ENCODE data around the gene SH3BP2.

The SH3BP2 gene

DNA sequence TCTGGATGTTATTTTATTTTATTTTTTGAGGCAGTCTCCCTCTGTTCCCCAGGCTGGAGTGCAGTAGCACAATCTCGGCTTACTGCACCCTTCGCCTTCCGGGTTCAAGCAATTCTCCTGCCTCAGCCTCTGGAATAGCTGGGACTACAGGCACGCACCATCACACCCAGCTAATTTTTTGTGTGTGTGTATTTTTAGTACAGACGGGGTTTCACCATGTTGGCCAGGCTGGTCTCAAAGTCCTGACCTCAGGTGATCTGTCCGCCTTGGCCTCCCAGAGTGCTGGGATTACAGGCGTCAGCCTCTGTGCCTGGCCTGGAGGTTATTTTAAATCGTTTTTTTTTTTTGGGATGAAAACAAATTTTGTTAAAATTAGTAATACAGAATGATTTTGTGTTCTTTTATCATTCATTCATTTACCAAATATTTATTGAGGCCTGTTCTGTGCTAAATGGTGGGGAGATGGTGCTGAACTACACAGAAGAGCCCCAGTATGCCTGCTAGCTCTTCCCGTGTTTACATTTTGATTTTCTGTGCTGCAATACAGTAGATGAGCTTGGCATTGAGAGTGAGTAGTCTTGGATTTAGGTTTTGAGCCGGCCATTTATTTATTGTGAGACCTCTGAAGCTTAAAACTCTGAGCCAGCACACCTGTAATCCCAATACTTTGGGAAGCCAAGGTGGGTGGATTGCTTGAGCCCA, 73.4 kb downstream of the SH3BP2 start:
- Histone ChIP-seq H3K4me1 (ENCODE audit: control insufficient read depth, insufficient read depth, low read length) (peaks cover 33% of the 10 kb centered on the region), H3K4me3 (ENCODE audit: low read depth, low read length) (no peak overlapping the region), H3K27me3 (ENCODE audit: control insufficient read depth, insufficient read depth, low read length) (no peaks in the 10 kb centered on the region), H3K9ac (ENCODE audit: low read depth, low read length) (no peak overlapping the region), H3K36me3 (ENCODE audit: control insufficient read depth, insufficient read depth, low read length) (no peaks in the 10 kb centered on the region), H3K9me3 (ENCODE audit: control insufficient read depth, insufficient read depth, low read length) (no peaks in the 10 kb centered on the region)

DNA sequence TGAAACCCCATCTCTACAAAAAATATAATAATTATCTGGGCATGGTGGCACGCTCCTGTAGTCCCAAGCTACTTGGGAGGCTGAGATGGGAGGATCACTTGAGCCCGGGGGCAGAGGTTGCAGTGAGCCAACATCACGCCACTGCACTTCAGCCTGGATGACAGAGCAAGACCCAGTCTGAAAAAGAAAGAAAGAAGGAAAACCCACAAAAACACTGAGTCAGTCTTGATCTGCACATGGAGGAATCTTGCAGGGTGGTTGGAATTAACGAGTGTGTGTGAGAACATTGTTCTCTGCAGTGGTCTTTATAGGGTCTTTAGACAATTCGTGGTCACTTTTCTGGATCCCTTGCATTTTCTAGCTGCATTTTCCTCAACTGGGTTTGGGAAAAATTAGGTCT, 74.0 kb downstream of the SH3BP2 start:
- Histone ChIP-seq H3K4me1 (ENCODE audit: control insufficient read depth, insufficient read depth, low read length) (peaks cover 30% of the 10 kb centered on the region), H3K9me3 (ENCODE audit: control insufficient read depth, insufficient read depth, low read length) (no peaks in the 10 kb centered on the region), H3K27me3 (ENCODE audit: control insufficient read depth, insufficient read depth, low read length) (no peaks in the 10 kb centered on the region), H3K9ac (ENCODE audit: low read depth, low read length) (peak overlapping the region; percentile 6), H3K36me3 (ENCODE audit: control insufficient read depth, insufficient read depth, low read length) (no peaks in the 10 kb centered on the region), H3K4me3 (ENCODE audit: low read depth, low read length) (no peak overlapping the region)

DNA sequence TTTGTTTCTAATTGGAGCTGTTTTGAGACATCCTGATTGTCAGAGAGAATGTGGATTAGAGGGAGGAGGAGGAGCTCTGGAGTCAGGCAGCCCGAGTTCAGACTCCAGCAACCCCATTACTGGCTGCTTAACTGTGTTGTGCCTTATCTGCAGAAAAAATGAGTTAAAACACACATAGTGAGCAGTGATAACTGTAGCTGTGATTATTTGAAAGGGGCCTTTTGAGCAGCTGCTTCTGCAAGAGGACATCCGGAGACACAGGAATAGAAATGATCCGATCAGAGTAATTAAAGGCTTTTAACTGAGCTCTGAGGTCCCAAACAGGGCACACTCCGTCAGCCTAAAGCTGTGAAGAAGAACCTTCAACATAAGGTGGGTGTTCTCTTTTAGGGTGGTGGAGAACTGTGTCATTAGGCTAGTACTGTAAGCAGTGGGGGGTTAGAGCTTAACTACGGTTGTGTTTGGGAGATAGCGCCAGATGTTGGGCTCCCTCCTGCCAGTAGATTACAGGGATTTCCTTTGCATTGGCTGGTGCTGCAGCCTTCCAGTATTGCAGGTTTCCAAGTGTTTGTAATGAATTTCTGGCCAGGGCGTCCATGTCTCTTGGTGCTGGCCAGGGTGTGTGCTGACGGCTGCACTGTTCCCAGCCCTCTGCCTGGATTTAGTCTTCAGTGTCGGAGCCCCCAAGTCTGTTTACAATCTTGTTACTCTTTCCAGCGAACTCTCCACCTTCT, 75.0 kb downstream of the SH3BP2 start:
- Histone ChIP-seq H3K36me3 (ENCODE audit: control insufficient read depth, insufficient read depth, low read length) (no peaks in the 10 kb centered on the region), H3K9ac (ENCODE audit: low read depth, low read length) (no peak overlapping the region), H3K4me3 (ENCODE audit: low read depth, low read length) (no peak overlapping the region), H3K4me1 (ENCODE audit: control insufficient read depth, insufficient read depth, low read length) (peaks cover 21% of the 10 kb centered on the region), H3K9me3 (ENCODE audit: control insufficient read depth, insufficient read depth, low read length) (no peaks in the 10 kb centered on the region), H3K27me3 (ENCODE audit: control insufficient read depth, insufficient read depth, low read length) (no peaks in the 10 kb centered on the region)

DNA sequence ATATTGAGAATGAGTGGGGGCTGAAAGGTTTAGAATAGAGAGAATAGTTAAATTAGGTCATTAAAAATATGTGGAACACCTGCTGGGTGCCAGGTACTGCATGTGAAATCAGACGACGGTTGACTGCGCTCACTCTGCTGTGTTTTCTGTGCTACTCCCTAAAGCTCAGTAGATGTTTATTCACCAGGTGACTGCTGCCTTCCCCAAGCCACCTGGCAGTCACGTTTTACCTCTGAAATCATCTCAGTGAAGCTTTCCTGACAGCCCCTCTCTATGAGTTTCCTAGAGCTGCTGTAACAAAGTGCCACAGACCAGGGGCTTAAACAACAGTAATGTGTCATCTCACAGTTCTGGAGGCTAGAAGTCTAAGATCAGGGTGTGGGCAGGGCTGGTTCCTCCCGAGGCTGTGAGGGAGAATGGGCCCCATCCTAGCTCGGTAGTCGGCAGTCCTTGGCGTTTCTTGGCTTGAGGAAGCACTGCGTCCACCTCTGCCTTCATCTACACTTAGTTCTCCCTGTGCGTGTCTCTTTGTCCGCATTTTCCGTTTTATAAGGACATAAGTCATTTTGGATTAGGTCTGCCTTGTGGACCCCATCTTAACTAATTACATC, 76.1 kb downstream of the SH3BP2 start:
- Histone ChIP-seq H3K4me1 (ENCODE audit: control insufficient read depth, insufficient read depth, low read length) (peaks cover 21% of the 10 kb centered on the region), H3K9ac (ENCODE audit: low read depth, low read length) (no peak overlapping the region), H3K27me3 (ENCODE audit: control insufficient read depth, insufficient read depth, low read length) (no peaks in the 10 kb centered on the region), H3K36me3 (ENCODE audit: control insufficient read depth, insufficient read depth, low read length) (no peaks in the 10 kb centered on the region), H3K9me3 (ENCODE audit: control insufficient read depth, insufficient read depth, low read length) (no peaks in the 10 kb centered on the region), H3K4me3 (ENCODE audit: low read depth, low read length) (no peak overlapping the region)

DNA sequence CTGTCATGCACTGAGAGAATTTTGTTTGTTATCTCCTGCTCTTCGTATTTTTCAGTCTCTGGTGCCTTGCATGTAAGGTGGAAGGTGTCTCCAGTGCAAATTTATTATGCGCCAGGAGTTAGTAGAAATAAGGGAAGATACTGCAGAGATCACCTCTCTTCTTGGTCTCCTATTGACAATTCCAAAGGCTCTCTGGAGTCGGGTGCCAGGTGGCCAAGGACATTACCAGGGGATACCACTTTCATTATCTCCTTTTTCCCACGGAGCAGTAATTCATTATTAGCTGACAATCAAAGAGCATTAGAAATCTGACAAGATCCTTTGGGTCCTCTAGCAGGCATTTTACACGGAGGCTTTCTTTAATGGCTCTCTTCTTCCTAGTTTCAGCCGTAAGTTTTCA, 76.8 kb downstream of the SH3BP2 start:
- Histone ChIP-seq H3K4me3 (ENCODE audit: low read depth, low read length) (no peak overlapping the region), H3K4me1 (ENCODE audit: control insufficient read depth, insufficient read depth, low read length) (peaks cover 21% of the 10 kb centered on the region), H3K27me3 (ENCODE audit: control insufficient read depth, insufficient read depth, low read length) (no peaks in the 10 kb centered on the region), H3K9me3 (ENCODE audit: control insufficient read depth, insufficient read depth, low read length) (no peaks in the 10 kb centered on the region), H3K36me3 (ENCODE audit: control insufficient read depth, insufficient read depth, low read length) (no peaks in the 10 kb centered on the region), H3K9ac (ENCODE audit: low read depth, low read length) (no peak overlapping the region)

DNA sequence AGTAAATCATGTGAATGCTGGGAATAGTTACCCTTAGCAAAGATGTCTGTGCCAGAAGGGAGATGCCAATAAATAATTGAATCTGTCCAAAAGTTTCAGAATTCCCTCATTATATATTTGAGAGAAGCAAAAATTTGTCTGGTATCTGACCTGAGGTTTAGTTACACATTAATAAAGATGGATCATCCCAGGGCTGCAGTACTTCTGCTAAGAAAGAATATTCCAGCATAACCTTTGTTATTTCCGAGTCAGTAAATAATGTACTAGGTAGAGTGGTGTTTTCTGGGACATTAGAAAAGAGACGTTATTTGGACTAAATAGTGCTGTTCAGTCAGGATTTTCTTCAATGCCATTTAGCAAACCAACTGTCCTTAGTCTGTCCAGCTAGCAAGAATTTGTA, 77.2 kb downstream of the SH3BP2 start:
- no peak overlapping the region for H3K4me3 ChIP-seq (ENCODE audit: low read depth, low read length)
- peaks cover 21% of the 10 kb centered on the region for H3K4me1 ChIP-seq (ENCODE audit: control insufficient read depth, insufficient read depth, low read length)
- no peaks in the 10 kb centered on the region for H3K36me3 ChIP-seq (ENCODE audit: control insufficient read depth, insufficient read depth, low read length)
- no peaks in the 10 kb centered on the region for H3K27me3 ChIP-seq (ENCODE audit: control insufficient read depth, insufficient read depth, low read length)
- no peak overlapping the region for H3K9ac ChIP-seq (ENCODE audit: low read depth, low read length)
- H3K9me3 ChIP-seq (ENCODE audit: control insufficient read depth, insufficient read depth, low read length) = no peaks in the 10 kb centered on the region

DNA sequence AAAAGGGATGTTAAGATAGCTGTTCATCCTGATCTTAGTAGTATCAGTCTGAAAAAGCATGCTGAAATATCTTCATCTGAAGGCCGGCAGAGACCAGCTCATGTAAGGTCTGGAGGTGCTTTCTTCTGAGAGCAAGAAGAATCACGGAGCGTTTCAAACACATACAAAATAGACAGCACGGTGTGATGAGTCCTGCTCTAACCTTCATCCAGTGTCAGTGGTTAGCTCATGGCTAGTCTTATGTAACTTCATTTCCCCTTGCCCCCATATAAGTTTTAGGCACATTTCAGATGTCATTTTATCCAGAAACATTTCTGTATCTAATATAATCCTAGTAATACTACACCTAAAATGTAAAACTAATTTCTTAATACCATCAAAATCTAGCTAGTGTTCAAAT, 78.6 kb downstream of the SH3BP2 start:
- Histone ChIP-seq H3K36me3 (ENCODE audit: control insufficient read depth, insufficient read depth, low read length) (no peaks in the 10 kb centered on the region), H3K4me1 (ENCODE audit: control insufficient read depth, insufficient read depth, low read length) (peaks cover 19% of the 10 kb centered on the region), H3K4me3 (ENCODE audit: low read depth, low read length) (no peak overlapping the region), H3K27me3 (ENCODE audit: control insufficient read depth, insufficient read depth, low read length) (no peaks in the 10 kb centered on the region), H3K9ac (ENCODE audit: low read depth, low read length) (no peak overlapping the region), H3K9me3 (ENCODE audit: control insufficient read depth, insufficient read depth, low read length) (no peaks in the 10 kb centered on the region)

DNA sequence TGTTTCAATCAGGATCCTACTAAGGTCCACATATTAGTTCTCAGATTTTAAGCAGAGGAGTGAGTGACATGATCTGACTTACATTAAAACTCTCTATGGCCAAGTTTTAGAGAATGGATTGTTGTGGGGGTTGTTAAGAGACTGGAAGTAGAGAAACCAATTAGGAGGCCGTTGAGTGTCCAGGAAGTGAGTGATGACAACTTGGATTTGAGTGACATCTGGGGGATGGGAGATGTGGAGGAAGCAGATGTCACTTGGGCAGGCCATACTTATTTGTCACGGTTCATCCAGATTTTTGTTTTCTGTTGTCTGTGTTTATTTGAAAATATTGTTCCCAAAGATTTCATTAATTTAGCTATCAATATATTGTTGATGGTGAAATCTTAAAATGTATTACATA, 79.0 kb downstream of the SH3BP2 start:
- Histone ChIP-seq H3K4me1 (ENCODE audit: control insufficient read depth, insufficient read depth, low read length) (peaks cover 19% of the 10 kb centered on the region), H3K36me3 (ENCODE audit: control insufficient read depth, insufficient read depth, low read length) (no peaks in the 10 kb centered on the region), H3K27me3 (ENCODE audit: control insufficient read depth, insufficient read depth, low read length) (no peaks in the 10 kb centered on the region)

DNA sequence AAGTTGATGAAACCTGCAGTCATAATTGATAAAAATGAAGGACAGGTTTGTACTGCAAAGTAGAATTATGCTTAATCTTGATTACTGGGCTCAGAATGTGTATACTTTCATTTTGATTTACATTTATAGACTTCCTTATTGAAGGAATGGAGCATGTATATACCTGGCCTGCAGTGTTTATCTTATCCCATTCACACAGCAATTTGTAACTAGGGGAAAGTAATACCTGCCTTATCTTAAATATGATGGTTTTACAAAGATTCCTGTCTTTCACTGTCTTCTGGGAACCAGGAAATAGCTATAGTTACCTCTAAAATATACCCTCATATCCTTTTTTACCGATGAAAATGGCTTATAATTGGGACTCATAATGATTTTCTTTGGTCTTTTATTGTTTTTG, 80.4 kb downstream of the SH3BP2 start:
- Histone ChIP-seq H3K4me1 (ENCODE audit: control insufficient read depth, insufficient read depth, low read length) (peaks cover 5% of the 10 kb centered on the region), H3K36me3 (ENCODE audit: control insufficient read depth, insufficient read depth, low read length) (no peaks in the 10 kb centered on the region), H3K9me3 (ENCODE audit: control insufficient read depth, insufficient read depth, low read length) (no peaks in the 10 kb centered on the region)

More for the DNA sequence above, 79.0 kb downstream of the SH3BP2 start:
- Histone ChIP-seq H3K4me3 (ENCODE audit: low read depth, low read length) (no peak overlapping the region), H3K9me3 (ENCODE audit: control insufficient read depth, insufficient read depth, low read length) (no peaks in the 10 kb centered on the region), H3K9ac (ENCODE audit: low read depth, low read length) (no peak overlapping the region)

DNA sequence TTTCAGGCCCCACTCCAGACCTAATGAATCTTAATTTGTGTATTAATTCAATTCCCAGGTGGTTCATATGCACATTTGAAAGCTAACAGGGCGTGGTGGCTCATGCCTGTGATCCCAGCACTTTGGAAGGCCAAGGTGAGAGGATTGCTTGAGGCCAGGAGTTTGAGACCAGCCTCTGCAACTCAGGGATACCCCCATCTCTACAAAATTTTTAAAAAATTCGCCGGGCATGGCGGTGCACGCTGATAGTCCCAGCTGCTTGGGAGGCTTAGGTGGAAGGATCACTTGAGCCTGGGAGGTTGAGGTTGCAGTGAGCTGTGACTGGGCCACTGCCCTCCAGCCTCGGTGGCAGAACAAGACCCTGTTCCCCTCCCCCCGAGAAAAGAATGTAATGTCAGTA, 82.0 kb downstream of the SH3BP2 start:
- Histone ChIP-seq H3K4me1 (ENCODE audit: control insufficient read depth, insufficient read depth, low read length) (peaks cover 3% of the 10 kb centered on the region), H3K9ac (ENCODE audit: low read depth, low read length) (no peak overlapping the region), H3K27me3 (ENCODE audit: control insufficient read depth, insufficient read depth, low read length) (no peaks in the 10 kb centered on the region), H3K4me3 (ENCODE audit: low read depth, low read length) (no peak overlapping the region), H3K36me3 (ENCODE audit: control insufficient read depth, insufficient read depth, low read length) (no peaks in the 10 kb centered on the region), H3K9me3 (ENCODE audit: control insufficient read depth, insufficient read depth, low read length) (no peaks in the 10 kb centered on the region)

More for the DNA sequence above, 80.4 kb downstream of the SH3BP2 start:
- Histone ChIP-seq H3K27me3 (ENCODE audit: control insufficient read depth, insufficient read depth, low read length) (no peaks in the 10 kb centered on the region), H3K4me3 (ENCODE audit: low read depth, low read length) (no peak overlapping the region), H3K9ac (ENCODE audit: low read depth, low read length) (no peak overlapping the region)

DNA sequence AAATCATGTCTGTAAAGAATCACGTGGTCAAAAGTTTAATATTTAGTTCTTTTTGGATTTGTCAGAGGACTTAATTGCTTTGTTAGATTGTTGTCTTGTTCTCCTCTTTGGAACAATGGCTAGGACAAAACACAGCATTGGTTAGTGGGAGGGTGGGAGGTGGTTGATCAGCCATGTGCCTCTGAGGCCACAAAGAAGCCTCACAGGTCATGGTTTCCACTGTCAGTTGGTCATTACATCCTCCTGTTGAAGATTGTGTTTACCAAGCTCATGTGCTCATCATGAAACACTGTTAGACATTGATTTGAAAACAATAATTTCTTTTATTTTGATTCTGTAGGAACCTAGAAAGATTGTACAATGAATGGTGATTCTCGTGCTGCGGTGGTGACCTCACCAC, 82.7 kb downstream of the SH3BP2 start:
- no peaks in the 10 kb centered on the region for H3K27me3 ChIP-seq (ENCODE audit: control insufficient read depth, insufficient read depth, low read length)

DNA sequence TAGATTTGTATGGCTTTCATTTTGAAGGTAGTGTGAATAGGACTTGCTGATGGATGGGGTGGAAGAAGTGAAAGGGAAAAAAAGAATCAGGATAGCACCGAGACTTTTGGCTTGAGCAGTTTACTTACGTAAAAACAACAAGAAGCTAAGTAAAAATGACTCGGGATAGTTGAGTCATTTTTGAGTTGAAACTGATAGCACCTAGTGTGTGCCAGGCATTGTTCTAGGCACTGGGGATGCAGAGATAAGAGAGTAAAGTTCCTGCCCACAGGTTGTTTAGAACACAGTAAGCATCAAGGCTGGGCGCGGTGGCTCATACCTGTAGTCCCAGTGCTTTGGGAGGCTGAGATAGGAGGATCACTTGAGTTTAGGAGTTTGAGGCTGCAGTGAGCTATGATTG, 85.5 kb downstream of the SH3BP2 start:
- Histone ChIP-seq H3K9me3 (ENCODE audit: control insufficient read depth, insufficient read depth, low read length) (no peaks in the 10 kb centered on the region), H3K9ac (ENCODE audit: low read depth, low read length) (no peak overlapping the region), H3K36me3 (ENCODE audit: control insufficient read depth, insufficient read depth, low read length) (no peaks in the 10 kb centered on the region), H3K4me1 (ENCODE audit: control insufficient read depth, insufficient read depth, low read length) (peaks cover 3% of the 10 kb centered on the region), H3K27me3 (ENCODE audit: control insufficient read depth, insufficient read depth, low read length) (no peaks in the 10 kb centered on the region), H3K4me3 (ENCODE audit: low read depth, low read length) (no peak overlapping the region)

More for the DNA sequence above, 82.7 kb downstream of the SH3BP2 start:
- Histone ChIP-seq H3K4me1 (ENCODE audit: control insufficient read depth, insufficient read depth, low read length) (peaks cover 3% of the 10 kb centered on the region), H3K9me3 (ENCODE audit: control insufficient read depth, insufficient read depth, low read length) (no peaks in the 10 kb centered on the region), H3K36me3 (ENCODE audit: control insufficient read depth, insufficient read depth, low read length) (no peaks in the 10 kb centered on the region), H3K9ac (ENCODE audit: low read depth, low read length) (no peak overlapping the region), H3K4me3 (ENCODE audit: low read depth, low read length) (no peak overlapping the region)
